ENCODE results near the gene ELOVL1. TPM values are rescaled to one million over a fixed set of nuclear protein-coding genes. Genes with fewer than 3 reads are reported as not detected.

Gene ELOVL1
- total and polyA plus RNA-seq, 12 donors, result 18.4 to 82.0 (median 28.3) TPM

GRCh38 chr1:43315963-43316737, 51.7 kb downstream of the ELOVL1 start:
- DNase-seq (no peak), ATAC-seq (no peak)
- 92 to 99% methylated on average over 10 of the region's 10 CpGs for WGBS, 2 donors
- Histone ChIP-seq H3K27me3 (no peaks in the 10 kb centered on the region), H3K36me3 (peaks cover 0 to 90% (median 0%) of the 10 kb centered on the region in 9 donors), H3K9me3 (no peaks in the 10 kb centered on the region), H3K4me3 (no peak overlapping the region), H3K27ac (no peak overlapping the region), H3K4me1 (peaks cover 0 to 12% (median 0%) of the 10 kb centered on the region in 9 donors)
- intact Hi-C loops (cut with DNase I), result no loop called here
- TF ChIP-seq, protein P1, sequence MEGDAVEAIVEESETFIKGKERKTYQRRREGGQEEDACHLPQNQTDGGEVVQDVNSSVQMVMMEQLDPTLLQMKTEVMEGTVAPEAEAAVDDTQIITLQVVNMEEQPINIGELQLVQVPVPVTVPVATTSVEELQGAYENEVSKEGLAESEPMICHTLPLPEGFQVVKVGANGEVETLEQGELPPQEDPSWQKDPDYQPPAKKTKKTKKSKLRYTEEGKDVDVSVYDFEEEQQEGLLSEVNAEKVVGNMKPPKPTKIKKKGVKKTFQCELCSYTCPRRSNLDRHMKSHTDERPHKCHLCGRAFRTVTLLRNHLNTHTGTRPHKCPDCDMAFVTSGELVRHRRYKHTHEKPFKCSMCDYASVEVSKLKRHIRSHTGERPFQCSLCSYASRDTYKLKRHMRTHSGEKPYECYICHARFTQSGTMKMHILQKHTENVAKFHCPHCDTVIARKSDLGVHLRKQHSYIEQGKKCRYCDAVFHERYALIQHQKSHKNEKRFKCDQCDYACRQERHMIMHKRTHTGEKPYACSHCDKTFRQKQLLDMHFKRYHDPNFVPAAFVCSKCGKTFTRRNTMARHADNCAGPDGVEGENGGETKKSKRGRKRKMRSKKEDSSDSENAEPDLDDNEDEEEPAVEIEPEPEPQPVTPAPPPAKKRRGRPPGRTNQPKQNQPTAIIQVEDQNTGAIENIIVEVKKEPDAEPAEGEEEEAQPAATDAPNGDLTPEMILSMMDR (IDR thresholded peaks at IDR 0.05), result no peak

GRCh38 chr1:43315481-43315880, 52.3 kb downstream of the ELOVL1 start:
- TF ChIP-seq, protein P1 (IDR thresholded peaks at IDR 0.05), result no peak
- intact Hi-C loops (cut with DNase I), result no loop called here

DNA sequence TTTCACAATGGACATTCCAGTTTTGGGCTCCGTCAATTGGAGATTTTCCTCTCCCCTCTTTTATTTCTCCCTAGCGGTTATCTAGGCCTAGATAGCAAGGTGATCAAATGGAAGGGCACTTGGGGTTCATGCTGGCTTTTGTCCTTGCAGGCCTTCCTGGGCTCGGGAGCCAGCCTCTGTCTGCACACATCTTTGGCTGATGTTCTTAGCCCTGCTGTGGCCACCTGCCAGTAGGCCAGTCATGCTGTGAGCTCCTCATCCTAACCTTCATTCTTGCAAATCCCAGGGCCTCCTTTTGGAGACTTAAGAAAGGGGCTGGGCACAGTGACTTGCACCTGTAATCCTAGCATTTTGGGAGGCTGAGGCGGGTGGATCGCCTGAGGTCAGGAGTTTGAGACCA, 53.6 kb downstream of the ELOVL1 start:
- Histone ChIP-seq H3K27ac (no peak overlapping the region), H3K27me3 (no peaks in the 10 kb centered on the region), H3K9me3 (no peaks in the 10 kb centered on the region), H3K4me3 (no peak overlapping the region), H3K4me1 (peaks cover 0 to 16% (median 0%) of the 10 kb centered on the region in 9 donors), H3K36me3 (peaks cover 0 to 93% (median 0%) of the 10 kb centered on the region in 9 donors)
- DNase-seq (no peak), ATAC-seq (no peak)
- TF ChIP-seq, protein P1 (IDR thresholded peaks at IDR 0.05), result no peak
- 93 to 97% methylated on average over 5 of the region's 5 CpGs for WGBS, 2 donors
- intact Hi-C loops (cut with DNase I), result no loop called here

More at GRCh38 chr1:43315481-43315880, 52.3 kb downstream of the ELOVL1 start:
- peaks cover 0 to 92% (median 0%) of the 10 kb centered on the region in 9 donors for H3K36me3 ChIP-seq
- peaks cover 0 to 12% (median 0%) of the 10 kb centered on the region in 9 donors for H3K4me1 ChIP-seq
- 87 to 94% methylated on average over 3 of the region's 3 CpGs for WGBS, 2 donors
- no peaks in the 10 kb centered on the region for H3K27me3 ChIP-seq
- no peaks in the 10 kb centered on the region for H3K9me3 ChIP-seq
- no peak overlapping the region for H3K4me3 ChIP-seq
- ATAC-seq (no peak), DNase-seq (no peak)
- no peak overlapping the region for H3K27ac ChIP-seq

DNA sequence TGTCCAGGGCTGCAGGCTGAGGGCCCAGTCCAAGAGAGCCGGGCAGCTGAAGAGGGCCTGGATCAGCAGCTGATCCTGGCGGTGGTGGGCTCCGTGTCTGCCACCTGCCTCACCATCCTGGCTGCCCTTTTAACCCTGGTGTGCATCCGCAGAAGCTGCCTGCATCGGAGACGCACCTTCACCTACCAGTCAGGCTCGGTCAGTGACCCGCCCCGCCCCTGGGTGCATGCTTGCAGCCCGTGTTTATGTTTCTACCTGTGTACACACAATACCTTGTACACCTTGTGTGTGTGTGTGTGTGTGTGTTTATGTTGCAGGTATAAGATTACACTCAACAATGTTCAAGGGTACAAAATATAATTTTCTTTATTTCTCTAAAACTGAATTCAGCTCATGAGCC, 54.0 kb downstream of the ELOVL1 start:
- 92 to 96% methylated on average over 10 of the region's 10 CpGs for WGBS, 2 donors
- H3K36me3 ChIP-seq, result peaks cover 0 to 93% (median 0%) of the 10 kb centered on the region in 9 donors
- no peaks in the 10 kb centered on the region for H3K27me3 ChIP-seq
- TF ChIP-seq, protein P1 (IDR thresholded peaks at IDR 0.05), result no peak
- peaks cover 0 to 17% (median 0%) of the 10 kb centered on the region in 9 donors for H3K4me1 ChIP-seq
- DNase-seq (no peak), ATAC-seq (no peak)
- intact Hi-C loops (cut with DNase I), result no loop called here
- H3K9me3 ChIP-seq, result no peaks in the 10 kb centered on the region
- H3K4me3 ChIP-seq, result no peak overlapping the region
- no peak overlapping the region for H3K27ac ChIP-seq

Small RNA genes within 50 kb of the gene (microRNA-seq; reads per million reads assigned to microRNA genes)
- gene MIR6734, result 0.60 to 1.0 reads per million in 2 donors

Other genes with a start within 250 kb of the ELOVL1 start
- gene EBNA1BP2, start 195.7 kb downstream of the ELOVL1 start, total RNA-seq, result 10 to 100 TPM; 18.8 to 35.9 (median 25.9) TPM
- 100 to 1,000 TPM in 1 of 2 donors, 10 to 100 TPM in 1; 22.1 to 121 TPM for gene EBNA1BP2, start 195.7 kb downstream of the ELOVL1 start, polyA plus RNA-seq
- gene CFAP57, start 195.7 kb downstream of the ELOVL1 start, total RNA-seq, result under 1 TPM in 5 of 10 donors, not detected in 5; 0.10 to 0.35 (median 0.16) TPM
- under 1 TPM; 0.09 to 0.29 TPM for gene CFAP57, start 195.7 kb downstream of the ELOVL1 start, polyA plus RNA-seq
- under 1 TPM in 5 of 10 donors, not detected in 5; 0.15 to 0.37 (median 0.26) TPM for gene TMEM125, start 98.0 kb downstream of the ELOVL1 start, total RNA-seq
- under 1 TPM in 1 of 2 donors, not detected in 1; 0.16 TPM for gene TMEM125, start 98.0 kb downstream of the ELOVL1 start, polyA plus RNA-seq
- gene C1orf210, start 82.4 kb downstream of the ELOVL1 start, total RNA-seq, result not detected
- not detected for gene C1orf210, start 82.4 kb downstream of the ELOVL1 start, polyA plus RNA-seq
- gene TIE1, start 67.0 kb downstream of the ELOVL1 start, total RNA-seq, result 10 to 100 TPM; 19.9 to 55.8 (median 28.4) TPM
- 10 to 100 TPM; 38.7 to 43.7 TPM for gene TIE1, start 67.0 kb downstream of the ELOVL1 start, polyA plus RNA-seq
- 1 to 10 TPM in 1 of 10 donors, under 1 TPM in 9; 0.21 to 1.2 (median 0.42) TPM for gene MPL, start 30.2 kb downstream of the ELOVL1 start, total RNA-seq
- gene MPL, start 30.2 kb downstream of the ELOVL1 start, polyA plus RNA-seq, result under 1 TPM; 0.03 to 0.22 TPM
- gene CDC20, start 9.0 kb downstream of the ELOVL1 start, total RNA-seq, result 1 to 10 TPM in 6 of 10 donors, under 1 TPM in 4; 0.15 to 9.6 (median 1.5) TPM
- gene CDC20, start 9.0 kb downstream of the ELOVL1 start, polyA plus RNA-seq, result 1 to 10 TPM in 1 of 2 donors, under 1 TPM in 1; 0.49 to 1.2 TPM
- 10 to 100 TPM; 10.5 to 22.5 (median 13.9) TPM for gene MED8, start 21.8 kb upstream of the ELOVL1 start, total RNA-seq
- 10 to 100 TPM; 11.8 to 32.4 TPM for gene MED8, start 21.8 kb upstream of the ELOVL1 start, polyA plus RNA-seq
- gene SZT2, start 21.9 kb upstream of the ELOVL1 start, total RNA-seq, result 10 to 100 TPM; 20.5 to 38.3 (median 26.0) TPM
- 10 to 100 TPM in 1 of 2 donors, 1 to 10 TPM in 1; 8.6 to 44.0 TPM for gene SZT2, start 21.9 kb upstream of the ELOVL1 start, polyA plus RNA-seq
- gene HYI, start 85.9 kb upstream of the ELOVL1 start, total RNA-seq, result 10 to 100 TPM; 15.9 to 24.4 (median 19.9) TPM
- 10 to 100 TPM; 13.1 to 67.4 TPM for gene HYI, start 85.9 kb upstream of the ELOVL1 start, polyA plus RNA-seq
- gene PTPRF, start 162.9 kb upstream of the ELOVL1 start, total RNA-seq, result 10 to 100 TPM in 1 of 10 donors, 1 to 10 TPM in 9; 2.5 to 10.3 (median 5.0) TPM
- 1 to 10 TPM; 1.7 to 2.6 TPM for gene PTPRF, start 162.9 kb upstream of the ELOVL1 start, polyA plus RNA-seq

Measured in heart right ventricle (tissue), 16 donors.